Trophoblast cell (in vitro differentiated cells and primary cell): Measurements from ENCODE around the gene CORO2A.

Source experiments
- DNase-seq, 2 donors: peaks; one replicate each; pipeline ENCODE4 v3.0.0-alpha.2; 2016
- H2AFZ ChIP-seq: 2 replicates; pipeline ENCODE4 v1.6.1; 2013; ENCODE audit warnings: low read length, moderate library complexity, mild to moderate bottlenecking; ENCODE audit not compliant: insufficient read depth, poor library complexity
- H2AK5ac ChIP-seq: 2 replicates; pipeline ENCODE4 v1.6.1; 2013; ENCODE audit warnings: mild to moderate bottlenecking, low read length
- H2BK120ac ChIP-seq: 2 replicates; pipeline ENCODE4 v1.6.1; 2013; ENCODE audit warnings: low read length, mild to moderate bottlenecking, moderate library complexity; ENCODE audit not compliant: insufficient read depth, poor library complexity
- H2BK12ac ChIP-seq: 2 replicates; pipeline ENCODE4 v1.6.1; 2013; ENCODE audit warnings: mild to moderate bottlenecking, low read length, moderate library complexity
- H2BK5ac ChIP-seq: 2 replicates; pipeline ENCODE4 v1.6.1; 2013; ENCODE audit warnings: low read length, low read depth, moderate library complexity, mild to moderate bottlenecking; ENCODE audit not compliant: poor library complexity
- H3K14ac ChIP-seq: 2 replicates; pipeline ENCODE4 v1.6.1; 2013; ENCODE audit warnings: mild to moderate bottlenecking, low read length
- H3K18ac ChIP-seq: 2 replicates; pipeline ENCODE4 v1.6.1; 2013; ENCODE audit warnings: mild to moderate bottlenecking, low read length
- H3K23ac ChIP-seq: 2 replicates; pipeline ENCODE4 v1.6.1; 2013; ENCODE audit warnings: low read length
- H3K27ac ChIP-seq: 2 replicates; pipeline ENCODE4 v1.5.1; 2013; ENCODE audit warnings: low read depth, mild to moderate bottlenecking, inconsistent platforms, low read length, moderate library complexity
- H3K27me3 ChIP-seq: 2 replicates; pipeline ENCODE4 v1.6.1; 2013; ENCODE audit warnings: inconsistent platforms, mild to moderate bottlenecking, low read length, moderate library complexity; ENCODE audit not compliant: insufficient read depth
- H3K36me3 ChIP-seq, 2 experiments: 1 replicate in 1 of 2; 2 replicates in 1 of 2; pipeline ENCODE4 v1.6.1; 2013; ENCODE audit warnings: low read length in 2 of 2, mild to moderate bottlenecking in 2 of 2, moderate library complexity in 1 of 2; ENCODE audit not compliant: insufficient read depth in 2 of 2, control insufficient read depth in 1 of 2
- H3K4ac ChIP-seq: 2 replicates; pipeline ENCODE4 v1.6.1; 2013; ENCODE audit warnings: low read depth, mild to moderate bottlenecking, low read length, moderate library complexity
- H3K4me1 ChIP-seq, 2 experiments: 1 replicate in 1 of 2; 2 replicates in 1 of 2; pipeline ENCODE4 v1.6.1; 2013; ENCODE audit warnings: low read length in 2 of 2, mild to moderate bottlenecking in 2 of 2, moderate library complexity in 1 of 2; ENCODE audit not compliant: insufficient read depth in 2 of 2, control insufficient read depth in 1 of 2
- H3K4me2 ChIP-seq: 2 replicates; pipeline ENCODE4 v1.6.1; 2013; ENCODE audit warnings: inconsistent platforms, mild to moderate bottlenecking, low read length, moderate library complexity
- H3K4me3 ChIP-seq: 2 replicates; pipeline ENCODE4 v1.5.1; 2013; ENCODE audit warnings: mild to moderate bottlenecking, low read depth, low read length, inconsistent platforms
- H3K79me1 ChIP-seq: one replicate; pipeline ENCODE4 v1.6.1; 2013; ENCODE audit warnings: low read length
- H3K79me2 ChIP-seq: 2 replicates; pipeline ENCODE4 v1.6.1; 2013; ENCODE audit warnings: low read length, mild to moderate bottlenecking; ENCODE audit not compliant: control insufficient read depth, insufficient read depth, poor library complexity
- H3K9ac ChIP-seq: 2 replicates; pipeline ENCODE4 v1.6.1; 2013; ENCODE audit warnings: mild to moderate bottlenecking, low read length
- H3K9me3 ChIP-seq: 2 replicates; pipeline ENCODE4 v1.6.1; 2013; ENCODE audit warnings: low read depth, mild to moderate bottlenecking, control low read depth, inconsistent platforms, low read length; ENCODE audit not compliant: insufficient read depth
- H4K12ac ChIP-seq: 2 replicates; pipeline ENCODE4 v1.6.1; 2013; ENCODE audit warnings: low read depth, mild to moderate bottlenecking, low read length, moderate library complexity
- H4K8ac ChIP-seq: 2 replicates; pipeline ENCODE4 v1.6.1; 2013; ENCODE audit warnings: low read depth, mild to moderate bottlenecking, low read length, moderate library complexity
- H4K91ac ChIP-seq: one replicate; pipeline ENCODE4 v1.6.1; 2013; ENCODE audit warnings: low read depth, mild to moderate bottlenecking, low read length, moderate library complexity
- WGBS: extraction: QIAGEN DNeasy Blood & Tissue Kit; methylation state at CpG from one replicate; pipeline ENCODE4 v1.1.7; 2013; ENCODE audit warnings: missing lambda C conversion rate; ENCODE audit not compliant: insufficient read length, insufficient coverage; ENCODE audit errors: extremely low coverage; 5-methylcytosine and 5-hydroxymethylcytosine counted together

The CORO2A gene

GRCh38 chr9:98206754-98207153 is 14.3 kb upstream of the CORO2A start:
- no peak overlapping the region for H4K12ac ChIP-seq
- no peak overlapping the region for H3K4me2 ChIP-seq
- DNase-seq = no peak
- H3K79me2 ChIP-seq = no peaks in the 10 kb centered on the region
- WGBS = no CpG with 5 or more reads among the region's 2 CpGs
- peaks cover 4% of the 10 kb centered on the region for H3K9me3 ChIP-seq
- H3K23ac ChIP-seq = no peak overlapping the region
- no peak overlapping the region for H3K9ac ChIP-seq
- H3K18ac ChIP-seq = no peak overlapping the region
- no peak overlapping the region for H3K14ac ChIP-seq
- H2BK120ac ChIP-seq = no peak overlapping the region
- H4K8ac ChIP-seq = no peak overlapping the region
- peaks cover 21 to 26% of the 10 kb centered on the region in 2 experiments for H3K36me3 ChIP-seq
- no peak overlapping the region for H3K4me3 ChIP-seq
- no peak overlapping the region for H4K91ac ChIP-seq
- H2BK5ac ChIP-seq = no peak overlapping the region
- H2BK12ac ChIP-seq = no peak overlapping the region
- H3K27ac ChIP-seq = no peak overlapping the region
- no peaks in the 10 kb centered on the region for H3K79me1 ChIP-seq
- no peak overlapping the region for H3K4ac ChIP-seq
- no peaks in the 10 kb centered on the region for H3K4me1 ChIP-seq
- H3K27me3 ChIP-seq = no peaks in the 10 kb centered on the region
- H2AFZ ChIP-seq = no peak overlapping the region
- H2AK5ac ChIP-seq = no peak overlapping the region

GRCh38 chr9:98204692-98205091 is 12.3 kb upstream of the CORO2A start:
- DNase-seq = no peak
- Histone ChIP-seq H2AFZ (no peak overlapping the region), H2AK5ac (no peak overlapping the region), H3K79me1 (no peaks in the 10 kb centered on the region), H3K36me3 (peaks cover 20 to 21% of the 10 kb centered on the region in 2 experiments), H3K18ac (no peak overlapping the region), H3K79me2 (no peaks in the 10 kb centered on the region), H2BK12ac (no peak overlapping the region), H4K91ac (no peak overlapping the region), H4K8ac (no peak overlapping the region), H3K4me1 (no peaks in the 10 kb centered on the region), H3K9ac (no peak overlapping the region), H3K4me2 (no peak overlapping the region), H3K27ac (no peak overlapping the region), H3K9me3 (peaks cover 4% of the 10 kb centered on the region), H3K4me3 (no peak overlapping the region), H3K27me3 (no peaks in the 10 kb centered on the region), H2BK120ac (no peak overlapping the region), H3K14ac (no peak overlapping the region), H4K12ac (no peak overlapping the region), H3K4ac (no peak overlapping the region), H3K23ac (no peak overlapping the region), H2BK5ac (no peak overlapping the region)
- no CpG with 5 or more reads among the region's 4 CpGs for WGBS

GRCh38 chr9:98203153-98203552 is 10.7 kb upstream of the CORO2A start:
- Histone ChIP-seq H3K79me2 (no peaks in the 10 kb centered on the region), H4K8ac (no peak overlapping the region), H2BK120ac (no peak overlapping the region), H3K4me1 (no peaks in the 10 kb centered on the region), H2BK12ac (no peak overlapping the region), H3K9me3 (no peaks in the 10 kb centered on the region), H3K79me1 (no peaks in the 10 kb centered on the region), H4K91ac (no peak overlapping the region), H3K27me3 (no peaks in the 10 kb centered on the region), H3K18ac (no peak overlapping the region), H3K4ac (no peak overlapping the region), H2AK5ac (no peak overlapping the region), H3K4me3 (no peak overlapping the region), H3K23ac (no peak overlapping the region), H3K14ac (no peak overlapping the region), H4K12ac (no peak overlapping the region), H3K9ac (no peak overlapping the region), H2AFZ (no peak overlapping the region), H3K4me2 (no peak overlapping the region), H3K27ac (no peak overlapping the region), H2BK5ac (no peak overlapping the region), H3K36me3 (peaks cover 19 to 20% of the 10 kb centered on the region in 2 experiments)
- no CpG with 5 or more reads among the region's 7 CpGs for WGBS
- no peak for DNase-seq

- no peak overlapping the region for H4K91ac ChIP-seq
- H3K27me3 ChIP-seq = no peaks in the 10 kb centered on the region
- H4K8ac ChIP-seq = no peak overlapping the region
- no peak overlapping the region for H3K27ac ChIP-seq
- no peaks in the 10 kb centered on the region for H3K79me1 ChIP-seq
- H3K23ac ChIP-seq = no peak overlapping the region
- H3K79me2 ChIP-seq = no peaks in the 10 kb centered on the region
- H3K4me2 ChIP-seq = no peak overlapping the region
- H2BK12ac ChIP-seq = no peak overlapping the region
- H2BK5ac ChIP-seq = no peak overlapping the region
- H3K36me3 ChIP-seq = peaks cover 17 to 18% of the 10 kb centered on the region in 2 experiments
- no peak overlapping the region for H3K4ac ChIP-seq
- no peak overlapping the region for H3K9ac ChIP-seq
- DNase-seq = no peak
- H2AFZ ChIP-seq = no peak overlapping the region
- no CpG with 5 or more reads among the region's 5 CpGs for WGBS
- no peak overlapping the region for H4K12ac ChIP-seq
- H2BK120ac ChIP-seq = no peak overlapping the region
- H3K18ac ChIP-seq = no peak overlapping the region
- H2AK5ac ChIP-seq = no peak overlapping the region
- no peaks in the 10 kb centered on the region for H3K9me3 ChIP-seq
- no peak overlapping the region for H3K14ac ChIP-seq
- H3K4me3 ChIP-seq = no peak overlapping the region
- no peaks in the 10 kb centered on the region for H3K4me1 ChIP-seq
Measured at GRCh38 chr9:98202252-98202651, 9.8 kb upstream of the CORO2A start.
